ENCODE measurements around the gene STK25. TPM values are rescaled to one million over a fixed set of nuclear protein-coding genes. Genes with fewer than 3 reads are reported as not detected.

The STK25 gene
- total RNA-seq, 1 experiment from 2014 or later = 171 TPM

GRCh38 chr2:241554610-241555322 is 46.4 kb upstream of the STK25 start:
- peaks cover 8% of the 10 kb centered on the region for H3K9me3 ChIP-seq (ENCODE audit: low read depth, low read length, poor library complexity, severe bottlenecking)
- H3K4me1 ChIP-seq (ENCODE audit: insufficient read depth, low read length, poor library complexity, severe bottlenecking) = no peaks in the 10 kb centered on the region
- no peak for DNase-seq (ENCODE audit: low spot score)
- H3K36me3 ChIP-seq (ENCODE audit: insufficient read depth, low read length, poor library complexity, severe bottlenecking) = no peaks in the 10 kb centered on the region
- no peaks in the 10 kb centered on the region for H3K27me3 ChIP-seq (replicated peaks; ENCODE audit: insufficient read depth, low read depth, low read length, poor library complexity)
- no TSS peak for BruUV-seq (replicated peaks)
- H3K27ac ChIP-seq (ENCODE audit: low read depth, low read length, poor library complexity, severe bottlenecking) = no peak overlapping the region
- no peak overlapping the region for H3K4me3 ChIP-seq (ENCODE audit: low read depth, low read length, poor library complexity, severe bottlenecking)
- ChIA-PET CTCF (no interaction called here), POLR2A (ENCODE audit: low non-redundant PET) (no interaction called here)
- intact Hi-C loops (cut with micrococcal nuclease; ENCODE audit: unreplicated experiment) = no loop called here
- TF ChIP-seq EZH2 (IDR thresholded peaks at IDR 0.05; ENCODE audit: borderline replicate concordance, low read depth, low read length, poor library complexity, severe bottlenecking) = no peak
- TF ChIP-seq, protein P1, sequence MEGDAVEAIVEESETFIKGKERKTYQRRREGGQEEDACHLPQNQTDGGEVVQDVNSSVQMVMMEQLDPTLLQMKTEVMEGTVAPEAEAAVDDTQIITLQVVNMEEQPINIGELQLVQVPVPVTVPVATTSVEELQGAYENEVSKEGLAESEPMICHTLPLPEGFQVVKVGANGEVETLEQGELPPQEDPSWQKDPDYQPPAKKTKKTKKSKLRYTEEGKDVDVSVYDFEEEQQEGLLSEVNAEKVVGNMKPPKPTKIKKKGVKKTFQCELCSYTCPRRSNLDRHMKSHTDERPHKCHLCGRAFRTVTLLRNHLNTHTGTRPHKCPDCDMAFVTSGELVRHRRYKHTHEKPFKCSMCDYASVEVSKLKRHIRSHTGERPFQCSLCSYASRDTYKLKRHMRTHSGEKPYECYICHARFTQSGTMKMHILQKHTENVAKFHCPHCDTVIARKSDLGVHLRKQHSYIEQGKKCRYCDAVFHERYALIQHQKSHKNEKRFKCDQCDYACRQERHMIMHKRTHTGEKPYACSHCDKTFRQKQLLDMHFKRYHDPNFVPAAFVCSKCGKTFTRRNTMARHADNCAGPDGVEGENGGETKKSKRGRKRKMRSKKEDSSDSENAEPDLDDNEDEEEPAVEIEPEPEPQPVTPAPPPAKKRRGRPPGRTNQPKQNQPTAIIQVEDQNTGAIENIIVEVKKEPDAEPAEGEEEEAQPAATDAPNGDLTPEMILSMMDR (conservative IDR thresholded peaks at IDR 0.05; ENCODE audit: low read depth, low read length) = no peak

GRCh38 chr2:241553981-241554380 is 45.6 kb upstream of the STK25 start:
- no peak for DNase-seq (ENCODE audit: low spot score)
- CTCF ChIA-PET = no interaction called here

DNA sequence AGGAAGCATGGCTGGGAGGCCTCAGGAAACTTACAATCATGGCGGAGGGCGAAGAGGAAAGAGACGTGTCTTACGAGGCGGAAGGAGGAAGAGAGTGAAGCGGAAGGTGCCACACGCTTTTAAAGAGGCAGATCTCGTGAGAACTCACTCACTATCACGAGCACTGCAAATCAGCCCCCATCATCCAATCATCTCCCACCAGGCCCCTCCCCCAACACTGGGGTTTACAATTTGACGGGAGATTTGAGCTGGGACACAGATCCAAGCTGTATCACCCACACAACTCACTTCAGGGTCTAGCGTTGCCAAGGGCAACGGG is 45.1 kb upstream of the STK25 start:
- no peaks in the 10 kb centered on the region for H3K27me3 ChIP-seq (replicated peaks; ENCODE audit: insufficient read depth, low read depth, low read length, poor library complexity)
- intact Hi-C loops (cut with micrococcal nuclease; ENCODE audit: unreplicated experiment) = no loop called here
- BruUV-seq (replicated peaks) = no TSS peak

More at GRCh38 chr2:241553981-241554380, 45.6 kb upstream of the STK25 start:
- BruUV-seq (replicated peaks) = no TSS peak
- POLR2A ChIA-PET (ENCODE audit: low non-redundant PET) = no interaction called here
- Histone ChIP-seq H3K27me3 (replicated peaks; ENCODE audit: insufficient read depth, low read depth, low read length, poor library complexity) (no peaks in the 10 kb centered on the region), H3K9me3 (ENCODE audit: low read depth, low read length, poor library complexity, severe bottlenecking) (peaks cover 8% of the 10 kb centered on the region), H3K27ac (ENCODE audit: low read depth, low read length, poor library complexity, severe bottlenecking) (no peak overlapping the region), H3K36me3 (ENCODE audit: insufficient read depth, low read length, poor library complexity, severe bottlenecking) (no peaks in the 10 kb centered on the region), H3K4me1 (ENCODE audit: insufficient read depth, low read length, poor library complexity, severe bottlenecking) (no peaks in the 10 kb centered on the region), H3K4me3 (ENCODE audit: low read depth, low read length, poor library complexity, severe bottlenecking) (no peak overlapping the region)
- TF ChIP-seq, protein P1 (conservative IDR thresholded peaks at IDR 0.05; ENCODE audit: low read depth, low read length) = no peak
- TF ChIP-seq EZH2 (IDR thresholded peaks at IDR 0.05; ENCODE audit: borderline replicate concordance, low read depth, low read length, poor library complexity, severe bottlenecking) = no peak
- intact Hi-C loops (cut with micrococcal nuclease; ENCODE audit: unreplicated experiment) = no loop called here

More for the DNA sequence above, 45.1 kb upstream of the STK25 start:
- Histone ChIP-seq H3K4me1 (ENCODE audit: insufficient read depth, low read length, poor library complexity, severe bottlenecking) (no peaks in the 10 kb centered on the region), H3K9me3 (ENCODE audit: low read depth, low read length, poor library complexity, severe bottlenecking) (peaks cover 8% of the 10 kb centered on the region), H3K36me3 (ENCODE audit: insufficient read depth, low read length, poor library complexity, severe bottlenecking) (no peaks in the 10 kb centered on the region), H3K4me3 (ENCODE audit: low read depth, low read length, poor library complexity, severe bottlenecking) (no peak overlapping the region), H3K27ac (ENCODE audit: low read depth, low read length, poor library complexity, severe bottlenecking) (no peak overlapping the region)
- DNase-seq (ENCODE audit: low spot score) = no peak
- ChIA-PET POLR2A (ENCODE audit: low non-redundant PET) (no interaction called here), CTCF (no interaction called here)
- TF ChIP-seq EZH2 (IDR thresholded peaks at IDR 0.05; ENCODE audit: borderline replicate concordance, low read depth, low read length, poor library complexity, severe bottlenecking) = no peak
- TF ChIP-seq, protein P1 (conservative IDR thresholded peaks at IDR 0.05; ENCODE audit: low read depth, low read length) = no peak

Data from A673 (cell line).